ENCODE measurements around the gene PIR. TPM values are rescaled to one million over a fixed set of nuclear protein-coding genes. Genes with fewer than 3 reads are reported as not detected.

Gene PIR
- total and polyA plus RNA-seq, 12 donors, result 11.9 to 48.6 (median 21.4) TPM

DNA sequence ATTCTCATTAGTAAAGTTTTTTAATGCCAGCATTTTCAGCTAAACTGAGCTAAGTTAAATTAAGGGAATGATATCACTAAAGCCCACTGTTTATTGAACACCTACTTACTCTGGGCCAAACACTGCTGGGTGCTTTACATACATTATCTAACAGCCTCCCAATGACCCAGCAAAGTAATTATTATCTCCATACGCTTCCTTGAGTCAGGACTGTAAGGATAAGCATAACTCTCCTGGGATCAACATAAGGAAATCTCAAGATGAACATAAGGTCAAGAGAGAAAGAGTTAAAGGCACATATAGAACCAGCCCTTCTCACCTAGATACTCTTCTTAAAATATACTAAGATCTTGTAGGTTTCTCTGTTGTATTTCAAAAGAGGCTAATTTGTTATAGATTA is 21.1 kb upstream of the PIR start:
- peaks cover 4% of the 10 kb centered on the region for H3K27me3 ChIP-seq
- H3K9me3 ChIP-seq (replicated peaks in 1 of 3), result no peaks in the 10 kb centered on the region
- H3K36me3 ChIP-seq (replicated peaks in 1 of 2), result no peaks in the 10 kb centered on the region
- TF ChIP-seq, protein P1, sequence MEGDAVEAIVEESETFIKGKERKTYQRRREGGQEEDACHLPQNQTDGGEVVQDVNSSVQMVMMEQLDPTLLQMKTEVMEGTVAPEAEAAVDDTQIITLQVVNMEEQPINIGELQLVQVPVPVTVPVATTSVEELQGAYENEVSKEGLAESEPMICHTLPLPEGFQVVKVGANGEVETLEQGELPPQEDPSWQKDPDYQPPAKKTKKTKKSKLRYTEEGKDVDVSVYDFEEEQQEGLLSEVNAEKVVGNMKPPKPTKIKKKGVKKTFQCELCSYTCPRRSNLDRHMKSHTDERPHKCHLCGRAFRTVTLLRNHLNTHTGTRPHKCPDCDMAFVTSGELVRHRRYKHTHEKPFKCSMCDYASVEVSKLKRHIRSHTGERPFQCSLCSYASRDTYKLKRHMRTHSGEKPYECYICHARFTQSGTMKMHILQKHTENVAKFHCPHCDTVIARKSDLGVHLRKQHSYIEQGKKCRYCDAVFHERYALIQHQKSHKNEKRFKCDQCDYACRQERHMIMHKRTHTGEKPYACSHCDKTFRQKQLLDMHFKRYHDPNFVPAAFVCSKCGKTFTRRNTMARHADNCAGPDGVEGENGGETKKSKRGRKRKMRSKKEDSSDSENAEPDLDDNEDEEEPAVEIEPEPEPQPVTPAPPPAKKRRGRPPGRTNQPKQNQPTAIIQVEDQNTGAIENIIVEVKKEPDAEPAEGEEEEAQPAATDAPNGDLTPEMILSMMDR (IDR thresholded peaks at IDR 0.05), result no peak
- TF ChIP-seq POLR2A (IDR thresholded peaks at IDR 0.05), result no peak
- DNase-seq, result no peak
- WGBS, 4 donors, result 38 to 91% (median 75%) methylated on average over 1 of the region's 1 CpG
- no peak overlapping the region for H3K4me3 ChIP-seq
- intact Hi-C loops (cut with DNase I), result no loop called here
- no peaks in the 10 kb centered on the region for H3K4me1 ChIP-seq (replicated peaks in 1 of 2)
- H3K27ac ChIP-seq, result no peak overlapping the region

DNA sequence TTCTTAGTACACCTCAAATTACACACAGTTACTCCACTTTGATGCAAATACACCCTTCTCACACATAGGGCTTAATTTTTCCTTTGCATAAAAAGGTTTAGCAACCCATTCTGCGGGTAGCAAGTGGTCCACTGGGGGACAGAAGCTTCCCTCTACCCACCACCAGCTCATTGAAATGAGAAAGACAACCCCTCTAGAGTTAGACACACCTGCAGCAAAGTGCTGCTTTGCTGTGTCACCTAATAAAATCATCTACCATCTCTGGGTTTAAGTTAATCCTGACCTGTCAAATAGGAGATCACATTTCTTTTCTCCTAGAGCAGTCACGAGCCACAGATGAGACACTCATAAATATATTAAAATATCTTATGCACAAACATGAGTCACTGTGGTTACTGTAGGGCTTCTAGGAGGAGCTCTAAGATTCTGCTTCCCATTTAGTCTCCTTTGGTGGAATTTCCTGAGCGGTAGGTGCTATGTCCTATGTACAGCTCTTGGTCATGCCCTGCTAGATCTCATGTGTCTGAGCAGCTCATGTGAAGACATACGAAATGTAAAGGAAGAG is 19.4 kb upstream of the PIR start:
- TF ChIP-seq, protein P1 (IDR thresholded peaks at IDR 0.05), result no peak
- TF ChIP-seq POLR2A (IDR thresholded peaks at IDR 0.05), result no peak
- intact Hi-C loops (cut with DNase I), result no loop called here
- H3K36me3 ChIP-seq (replicated peaks in 1 of 2), result no peaks in the 10 kb centered on the region
- no peaks in the 10 kb centered on the region for H3K4me1 ChIP-seq (replicated peaks in 1 of 2)
- H3K9me3 ChIP-seq (replicated peaks in 1 of 3), result no peaks in the 10 kb centered on the region
- H3K27ac ChIP-seq, result no peak overlapping the region
- no peak overlapping the region for H3K4me3 ChIP-seq
- WGBS, 4 donors, result 61 to 87% (median 67%) methylated on average over 4 of the region's 4 CpGs
- H3K27me3 ChIP-seq, result peaks cover 4% of the 10 kb centered on the region
- DNase-seq, result no peak

DNA sequence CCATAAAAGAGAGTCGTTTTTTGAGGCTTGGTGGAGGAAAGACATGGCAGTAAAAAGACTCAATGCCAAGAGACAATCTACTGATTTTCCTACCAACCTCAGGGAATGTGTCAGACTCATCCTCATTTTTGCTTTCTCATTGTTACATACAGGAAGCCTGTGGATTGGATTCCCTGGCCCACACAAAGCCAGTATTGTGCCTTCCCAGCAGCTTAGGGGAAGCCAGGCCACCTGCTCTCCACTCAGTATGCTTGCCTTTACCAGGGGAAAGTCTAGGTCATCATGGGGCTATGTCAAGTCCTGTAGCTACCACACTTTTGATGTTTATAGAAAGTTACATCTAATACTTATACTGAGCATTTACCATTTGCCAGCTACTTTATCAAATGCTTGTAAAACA is 18.4 kb upstream of the PIR start:
- H3K27ac ChIP-seq, result no peak overlapping the region
- WGBS, 4 donors, result 15 to 44% (median 30%) methylated on average over 1 of the region's 1 CpG
- H3K4me3 ChIP-seq, result no peak overlapping the region
- no peaks in the 10 kb centered on the region for H3K36me3 ChIP-seq (replicated peaks in 1 of 2)
- intact Hi-C loops (cut with DNase I), result no loop called here
- H3K9me3 ChIP-seq (replicated peaks in 1 of 3), result no peaks in the 10 kb centered on the region
- no peak for TF ChIP-seq POLR2A (IDR thresholded peaks at IDR 0.05)
- TF ChIP-seq, protein P1 (IDR thresholded peaks at IDR 0.05), result no peak
- no peak for DNase-seq
- H3K27me3 ChIP-seq, result peaks cover 4% of the 10 kb centered on the region
- no peaks in the 10 kb centered on the region for H3K4me1 ChIP-seq (replicated peaks in 1 of 2)

DNA sequence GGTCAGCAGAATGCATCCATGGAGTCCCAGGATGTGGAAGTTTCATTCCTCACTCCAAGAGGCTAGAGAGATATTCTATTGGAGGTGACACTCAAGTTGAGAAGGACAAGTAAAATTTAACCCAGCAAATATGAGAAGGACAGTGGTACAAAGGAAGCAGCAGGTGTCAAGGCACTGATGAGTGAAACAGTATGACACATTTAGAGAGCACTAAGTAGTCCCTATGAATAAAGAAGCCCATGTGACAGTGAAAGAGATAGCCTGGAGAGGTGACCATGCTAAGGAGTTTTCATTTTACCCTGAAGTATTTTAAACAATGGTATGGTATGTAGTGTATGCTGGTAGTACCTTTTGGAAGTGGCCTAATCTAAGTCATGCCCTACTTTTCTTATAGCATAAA is 16.7 kb upstream of the PIR start:
- Histone ChIP-seq H3K36me3 (replicated peaks in 1 of 2) (no peaks in the 10 kb centered on the region), H3K9me3 (replicated peaks in 1 of 3) (no peaks in the 10 kb centered on the region)
- intact Hi-C loops (cut with DNase I), result no loop called here

More for the DNA sequence above, 16.7 kb upstream of the PIR start:
- no peak overlapping the region for H3K4me3 ChIP-seq
- H3K27ac ChIP-seq, result no peak overlapping the region
- TF ChIP-seq POLR2A (IDR thresholded peaks at IDR 0.05), result no peak
- TF ChIP-seq, protein P1 (IDR thresholded peaks at IDR 0.05), result no peak
- H3K27me3 ChIP-seq, result peaks cover 4% of the 10 kb centered on the region
- DNase-seq, result no peak
- H3K4me1 ChIP-seq (replicated peaks in 1 of 2), result no peaks in the 10 kb centered on the region

Data from adrenal gland (tissue), 12 donors.